ENCODE measurements around the gene LCLAT1.

LCLAT1 gene

GRCh38 chr2:30625276-30625675 is 178.2 kb downstream of the LCLAT1 start:
- no peaks in the 10 kb centered on the region for H3K9me3 ChIP-seq (ENCODE audit: insufficient read depth, low read length, severe bottlenecking)
- no peaks in the 10 kb centered on the region for H3K36me3 ChIP-seq (ENCODE audit: insufficient read depth, low read length)
- TF ChIP-seq EZH2 (IDR thresholded peaks at IDR 0.05; ENCODE audit: borderline replicate concordance, low read depth, low read length, severe bottlenecking) (no peak), CTCF (IDR thresholded peaks at IDR 0.05; ENCODE audit: borderline replicate concordance, extremely low read depth, low read length, poor library complexity, severe bottlenecking) (no peak)
- H3K79me2 ChIP-seq (ENCODE audit: insufficient read depth, low read length), result no peaks in the 10 kb centered on the region
- no peaks in the 10 kb centered on the region; the same call in none of the 2 replicates for H3K4me1 ChIP-seq (ENCODE audit: insufficient read depth, low read length)
- no peak overlapping the region for H3K4me3 ChIP-seq (ENCODE audit: low read depth in 1 of 2, low read length in 2 of 2)
- DNase-seq (no peak), ATAC-seq (ENCODE audit: insufficient read depth, low read depth) (no peak)
- H4K20me1 ChIP-seq (ENCODE audit: insufficient read depth, low read length), result no peaks in the 10 kb centered on the region
- H2AFZ ChIP-seq (ENCODE audit: low read depth, low read length), result no peak overlapping the region
- no peak overlapping the region for H3K9ac ChIP-seq (ENCODE audit: low read depth, low read length)
- H3K27me3 ChIP-seq (ENCODE audit: insufficient read depth, low read length, poor library complexity), result no peaks in the 10 kb centered on the region
- no peak overlapping the region for H3K4me2 ChIP-seq (ENCODE audit: insufficient read depth, low read length)
- H3K27ac ChIP-seq (ENCODE audit: low read length), result no peak overlapping the region

- Histone ChIP-seq H3K79me2 (ENCODE audit: insufficient read depth, low read length) (no peaks in the 10 kb centered on the region), H3K4me3 (ENCODE audit: low read depth in 1 of 2, low read length in 2 of 2) (no peak overlapping the region), H3K4me1 (ENCODE audit: insufficient read depth, low read length) (peaks cover 3% of the 10 kb centered on the region), H3K36me3 (ENCODE audit: insufficient read depth, low read length) (no peaks in the 10 kb centered on the region), H3K9ac (ENCODE audit: low read depth, low read length) (no peak overlapping the region), H3K27ac (ENCODE audit: low read length) (no peak overlapping the region), H4K20me1 (ENCODE audit: insufficient read depth, low read length) (no peaks in the 10 kb centered on the region), H2AFZ (ENCODE audit: low read depth, low read length) (no peak overlapping the region), H3K27me3 (ENCODE audit: insufficient read depth, low read length, poor library complexity) (no peaks in the 10 kb centered on the region), H3K9me3 (ENCODE audit: insufficient read depth, low read length, severe bottlenecking) (no peaks in the 10 kb centered on the region), H3K4me2 (ENCODE audit: insufficient read depth, low read length) (no peak overlapping the region)
- no peak for TF ChIP-seq EZH2 (IDR thresholded peaks at IDR 0.05; ENCODE audit: borderline replicate concordance, low read depth, low read length, severe bottlenecking)
- TF ChIP-seq CTCF (IDR thresholded peaks at IDR 0.05; ENCODE audit: borderline replicate concordance, extremely low read depth, low read length, poor library complexity, severe bottlenecking), result no peak
- ATAC-seq (ENCODE audit: insufficient read depth, low read depth), result no peak
- no peak for DNase-seq
Observed at GRCh38 chr2:30625701-30626100, 178.7 kb downstream of the LCLAT1 start.

GRCh38 chr2:30626397-30626796 is 179.4 kb downstream of the LCLAT1 start:
- no peak overlapping the region for H2AFZ ChIP-seq (ENCODE audit: low read depth, low read length)
- TF ChIP-seq EZH2 (IDR thresholded peaks at IDR 0.05; ENCODE audit: borderline replicate concordance, low read depth, low read length, severe bottlenecking), result no peak
- no peak for TF ChIP-seq CTCF (IDR thresholded peaks at IDR 0.05; ENCODE audit: borderline replicate concordance, extremely low read depth, low read length, poor library complexity, severe bottlenecking)
- H3K9me3 ChIP-seq (ENCODE audit: insufficient read depth, low read length, severe bottlenecking), result no peaks in the 10 kb centered on the region
- H3K4me2 ChIP-seq (ENCODE audit: insufficient read depth, low read length), result no peak overlapping the region
- H3K27ac ChIP-seq (ENCODE audit: low read length), result no peak overlapping the region
- H3K4me3 ChIP-seq (ENCODE audit: low read depth in 1 of 2, low read length in 2 of 2), result no peak overlapping the region
- H3K36me3 ChIP-seq (ENCODE audit: insufficient read depth, low read length), result no peaks in the 10 kb centered on the region
- peaks cover 10% of the 10 kb centered on the region for H3K4me1 ChIP-seq (ENCODE audit: insufficient read depth, low read length)
- H3K27me3 ChIP-seq (ENCODE audit: insufficient read depth, low read length, poor library complexity), result no peaks in the 10 kb centered on the region
- no peak overlapping the region for H3K9ac ChIP-seq (ENCODE audit: low read depth, low read length)
- H3K79me2 ChIP-seq (ENCODE audit: insufficient read depth, low read length), result no peaks in the 10 kb centered on the region
- no peaks in the 10 kb centered on the region for H4K20me1 ChIP-seq (ENCODE audit: insufficient read depth, low read length)
- no peak for ATAC-seq (ENCODE audit: insufficient read depth, low read depth)
- DNase-seq, result no peak

- TF ChIP-seq EZH2 (IDR thresholded peaks at IDR 0.05; ENCODE audit: borderline replicate concordance, low read depth, low read length, severe bottlenecking), result no peak
- TF ChIP-seq CTCF (IDR thresholded peaks at IDR 0.05; ENCODE audit: borderline replicate concordance, extremely low read depth, low read length, poor library complexity, severe bottlenecking), result no peak
- Histone ChIP-seq H3K9ac (ENCODE audit: low read depth, low read length) (no peak overlapping the region), H3K4me3 (ENCODE audit: low read depth in 1 of 2, low read length in 2 of 2) (no peak overlapping the region), H3K27me3 (ENCODE audit: insufficient read depth, low read length, poor library complexity) (no peaks in the 10 kb centered on the region), H3K27ac (ENCODE audit: low read length) (no peak overlapping the region), H3K36me3 (ENCODE audit: insufficient read depth, low read length) (no peaks in the 10 kb centered on the region), H3K79me2 (ENCODE audit: insufficient read depth, low read length) (no peaks in the 10 kb centered on the region), H2AFZ (ENCODE audit: low read depth, low read length) (no peak overlapping the region), H3K4me2 (ENCODE audit: insufficient read depth, low read length) (no peak overlapping the region), H4K20me1 (ENCODE audit: insufficient read depth, low read length) (no peaks in the 10 kb centered on the region), H3K9me3 (ENCODE audit: insufficient read depth, low read length, severe bottlenecking) (no peaks in the 10 kb centered on the region), H3K4me1 (ENCODE audit: insufficient read depth, low read length) (peaks cover 12% of the 10 kb centered on the region)
- ATAC-seq (ENCODE audit: insufficient read depth, low read depth) (no peak), DNase-seq (no peak)
Observed at GRCh38 chr2:30627151-30627550, 180.1 kb downstream of the LCLAT1 start.

Data from DND-41 (cell line).